Mesenteric fat pad (tissue), 1 donor: ENCODE measurements around the gene TYRP1. TPM values are rescaled to one million over a fixed set of nuclear protein-coding genes. Genes with fewer than 3 reads are reported as not detected.

Experiments used
- DNase-seq: peaks from one replicate; pipeline ENCODE4 v3.0.0-alpha.2; 2020; ENCODE audit warnings: low spot score
- total RNA-seq: library from RNA; stranded (reverse); fragmentation: NEBNext Ultra II Directional; extraction: Animal tissue kit (Norgen Biotek cat#: 25700); gene quantifications from one replicate; pipeline ENCODE4 v1.2.1, GENCODE V29; 2021
- donor health status: DM: yes; HTN: yes; CAD: no.

TYRP1 gene
- total RNA-seq, 1 donor from 2014 or later: not detected

DNA sequence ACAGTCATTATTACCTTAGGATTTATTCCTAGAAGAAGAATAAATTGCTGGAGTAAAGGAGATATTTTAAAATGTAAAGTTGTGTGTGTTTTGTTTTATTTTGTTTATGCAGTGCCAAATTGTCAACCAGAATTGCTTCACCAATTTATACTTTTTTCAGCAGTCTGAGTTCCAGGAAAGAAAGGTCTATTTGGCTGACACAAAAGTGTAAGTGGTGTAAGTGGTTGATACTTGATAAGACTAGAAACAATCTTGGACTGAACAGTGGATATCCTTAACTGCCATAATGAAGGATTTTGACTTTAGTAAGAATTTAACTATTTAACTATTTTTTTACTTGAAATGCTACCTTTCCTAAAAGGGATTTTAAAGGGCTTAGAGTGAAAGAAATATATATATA, 37.7 kb downstream of the TYRP1 start:
- no peak for DNase-seq

DNA sequence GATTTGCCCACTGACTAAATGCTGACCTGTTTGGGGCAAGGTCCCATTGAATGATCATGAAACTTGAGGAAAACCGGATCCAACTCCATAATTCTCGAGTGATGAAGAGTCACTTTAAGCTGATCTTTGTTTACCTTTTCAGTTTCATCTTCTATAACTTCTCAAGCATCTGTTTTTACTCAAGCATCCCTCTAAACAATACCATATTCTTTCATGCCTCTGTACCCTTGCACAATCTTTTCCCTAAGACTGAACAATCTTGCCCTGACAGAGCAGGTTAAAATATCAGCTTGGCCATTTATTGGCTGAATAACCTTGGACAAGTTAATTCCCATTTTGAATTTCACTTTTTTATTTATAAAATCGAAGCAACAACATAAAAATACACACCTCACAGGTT, 39.8 kb downstream of the TYRP1 start:
- DNase-seq: no peak

DNA sequence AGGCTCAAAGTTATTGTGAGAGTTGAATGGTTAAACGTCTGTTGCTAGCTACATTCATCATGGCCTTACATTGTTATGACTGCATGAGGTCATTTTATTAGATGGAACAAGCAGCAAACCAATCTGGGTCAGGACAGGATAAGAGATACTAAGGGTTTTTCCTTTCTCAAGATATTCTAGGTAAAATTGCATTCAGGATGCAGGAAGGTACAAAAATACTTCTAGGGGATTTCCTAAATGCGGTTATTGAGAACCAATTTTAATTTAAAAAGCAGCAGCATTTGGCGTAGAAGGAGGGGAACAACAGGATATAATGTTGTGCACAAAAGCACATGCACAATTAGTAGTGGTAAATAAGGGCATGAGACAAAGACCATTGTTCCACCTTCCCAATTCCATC, 42.5 kb downstream of the TYRP1 start:
- no peak for DNase-seq

DNA sequence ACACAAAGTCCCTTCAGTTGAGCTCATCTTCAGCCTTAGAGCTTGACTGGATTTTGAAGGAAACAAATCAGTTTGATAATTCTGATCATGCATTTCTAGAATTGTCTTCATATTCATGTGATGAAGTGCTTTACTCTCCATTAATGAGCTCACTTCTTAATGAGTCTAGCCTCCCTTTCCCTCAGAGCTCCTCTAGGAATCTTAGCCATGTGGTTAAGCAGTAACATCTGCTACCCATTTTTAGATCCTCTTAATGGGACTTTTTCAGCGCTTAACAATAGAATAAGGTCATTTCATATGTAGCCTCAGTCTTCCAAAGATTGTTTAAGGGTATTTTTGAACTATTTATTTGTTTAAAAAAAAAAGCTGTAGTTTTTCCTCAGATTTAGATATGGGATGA, 44.7 kb downstream of the TYRP1 start:
- DNase-seq: no peak

DNA sequence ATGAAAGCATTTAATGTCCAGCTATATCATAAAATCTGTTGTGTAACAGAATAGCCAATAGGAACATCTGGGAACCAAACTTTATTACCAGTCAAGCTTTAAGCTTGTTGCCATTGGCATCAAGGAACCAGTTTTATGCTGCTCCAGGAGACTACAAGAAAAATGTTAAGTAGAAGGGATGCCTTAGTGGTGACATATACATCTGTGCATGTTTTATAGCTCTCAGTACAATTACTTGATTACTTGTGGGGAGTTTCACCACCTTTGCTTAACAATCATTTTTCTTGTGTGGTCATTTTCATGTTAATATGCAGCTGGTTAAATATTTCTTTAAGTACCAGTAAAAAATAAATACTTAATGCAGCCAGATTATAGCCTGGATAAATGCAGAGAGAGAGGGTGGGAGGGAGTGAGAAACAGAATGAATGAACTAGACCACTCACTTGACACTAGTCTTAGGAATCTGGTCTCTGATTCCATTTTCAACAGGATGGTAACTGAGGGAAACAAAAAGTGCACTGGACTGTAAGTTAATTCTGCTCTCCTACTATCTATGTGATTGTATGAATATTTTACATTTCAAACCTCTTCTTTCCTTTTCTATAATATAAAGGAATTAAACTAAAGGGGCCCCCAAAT, 45.9 kb downstream of the TYRP1 start:
- no peak for DNase-seq

DNA sequence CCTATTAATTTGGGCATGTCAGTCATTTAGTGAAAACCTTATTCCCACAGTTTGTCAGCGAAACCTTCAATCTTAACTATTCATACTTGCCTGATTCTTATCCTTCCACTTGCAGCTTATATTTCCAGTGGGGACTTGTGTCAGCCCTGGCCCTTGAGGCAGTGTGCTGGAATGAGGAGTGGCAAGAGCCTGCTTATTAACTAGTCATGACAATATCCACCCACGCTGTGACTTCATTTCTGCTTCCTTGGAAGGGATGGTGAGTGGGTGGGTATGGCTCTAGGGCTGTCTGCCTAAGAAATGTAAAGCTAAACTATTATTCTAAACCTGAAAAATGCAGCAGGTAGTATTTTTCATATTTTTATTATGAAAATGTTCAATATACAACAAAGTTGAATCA, 47.7 kb downstream of the TYRP1 start:
- DNase-seq: no peak

DNA sequence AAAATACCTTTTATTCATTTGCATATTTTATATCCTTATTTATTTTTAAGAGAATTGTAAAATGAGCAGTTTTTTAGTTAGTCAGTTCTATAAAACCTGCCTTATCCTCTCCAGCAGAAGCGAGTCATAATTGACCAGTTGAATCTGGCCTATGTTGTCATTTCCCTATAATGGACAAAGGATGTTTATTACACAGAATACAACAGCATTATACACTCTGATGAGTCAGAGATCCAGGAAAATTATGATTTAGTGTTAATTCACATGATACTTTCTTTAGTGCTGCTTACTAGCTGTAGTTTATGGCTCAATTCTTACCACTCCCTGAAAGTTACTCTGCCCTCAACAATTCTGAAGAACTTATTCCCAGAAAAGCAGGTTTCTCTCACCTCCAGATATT, 54.8 kb downstream of the TYRP1 start:
- no peak for DNase-seq

DNA sequence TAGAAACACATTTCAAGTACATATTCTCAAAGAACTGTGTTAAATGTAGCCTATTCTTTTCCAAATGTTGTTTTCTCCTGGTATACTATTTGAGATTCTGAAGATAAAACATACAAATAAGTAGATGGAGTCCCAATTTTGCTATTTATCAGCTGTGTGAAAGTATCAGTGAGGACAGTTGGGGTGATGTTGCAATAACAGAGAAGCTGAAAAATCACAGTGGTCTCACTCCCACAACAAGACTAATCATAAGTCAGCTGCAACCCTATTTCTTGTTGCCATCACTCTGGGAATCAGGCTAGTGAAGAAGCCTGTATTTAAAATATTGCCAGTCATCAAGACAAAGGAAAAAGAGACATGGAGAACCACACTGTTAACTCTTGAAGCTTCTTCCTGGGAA, 55.8 kb downstream of the TYRP1 start:
- DNase-seq: no peak

DNA sequence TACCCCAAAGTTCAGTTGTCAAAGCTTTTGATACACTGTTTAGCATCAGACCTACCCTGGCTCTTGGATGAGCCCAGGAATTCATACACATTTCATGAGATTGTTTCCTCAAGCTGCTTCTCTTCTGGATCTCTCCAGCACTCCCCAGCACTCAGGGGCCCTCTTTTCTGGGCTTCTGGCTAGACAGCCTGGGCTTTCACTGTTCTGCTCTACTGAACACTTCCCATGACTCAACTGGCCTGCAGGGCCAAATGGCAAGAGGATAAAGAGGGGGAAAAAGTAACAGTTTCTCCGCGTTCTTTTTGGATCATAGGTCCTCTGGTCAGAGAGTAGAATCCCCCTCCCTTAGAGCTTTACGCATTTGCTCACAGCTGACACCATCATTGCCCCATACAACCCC, 60.7 kb downstream of the TYRP1 start:
- DNase-seq: no peak

DNA sequence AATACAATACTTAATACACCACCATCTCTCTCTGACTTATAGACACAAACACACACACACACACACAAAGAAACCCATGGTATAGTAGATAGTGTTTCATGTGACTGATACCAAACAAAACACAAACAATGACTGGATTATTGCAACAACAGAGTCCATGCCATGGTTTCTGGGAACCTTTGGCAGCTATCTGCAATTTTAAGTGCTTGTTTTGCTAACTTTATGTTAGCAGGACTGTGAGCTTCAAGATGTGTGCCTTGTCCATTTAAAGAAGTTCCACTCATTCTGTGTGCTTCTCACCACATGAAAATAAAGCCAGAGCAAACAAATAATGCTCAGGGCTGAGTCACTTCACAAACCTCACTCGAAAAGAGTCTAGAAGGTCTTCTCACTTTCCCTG, 66.6 kb downstream of the TYRP1 start:
- no peak for DNase-seq

Other genes with a start within 250 kb of the TYRP1 start
- 21.7 TPM for gene LURAP1L, start 81.6 kb downstream of the TYRP1 start, total RNA-seq